Suprapubic skin (tissue), 4 donors: ENCODE results near the gene PIN1.

Experiments
- CTCF ChIP-seq, 2 donors: fragments of 200-600 bp in 1 of 2; fragments of 450-650 bp in 1 of 2; sonication (generic) in 1 of 2; IDR thresholded peaks; one replicate each; pipeline ENCODE4 v1.5.1; 2016 to 2019; ENCODE audit warnings: antibody characterized with exemption in 2 of 2, mild to moderate bottlenecking in 1 of 2, moderate library complexity in 1 of 2
- EP300 ChIP-seq: sonication (generic); formaldehyde crosslinking; IDR thresholded peaks from one replicate; pipeline ENCODE4 v1.6.1; 2017; ENCODE audit warnings: antibody characterized with exemption
- POLR2A ChIP-seq, 2 donors: fragments of 450-650 bp; IDR thresholded peaks; one replicate each; pipeline ENCODE4 v1.6.1; 2017; ENCODE audit warnings: antibody characterized with exemption in 2 of 2, mild to moderate bottlenecking in 2 of 2, moderate library complexity in 2 of 2
- POLR2AphosphoS5 ChIP-seq, 3 donors: sonication (generic); formaldehyde crosslinking; IDR thresholded peaks; one replicate each; pipeline ENCODE4 v1.6.1; 2017; ENCODE audit warnings: antibody characterized with exemption in 3 of 3

- no peak for TF ChIP-seq CTCF (IDR thresholded peaks at IDR 0.05)
- TF ChIP-seq POLR2AphosphoS5 (IDR thresholded peaks at IDR 0.05), result no peak
- no peak for TF ChIP-seq EP300
- no peak for TF ChIP-seq POLR2A (IDR thresholded peaks at IDR 0.05)
Observed at GRCh38 chr19:9836021-9836420, 903 bp downstream of the PIN1 start.
